ENCODE measurements around the gene PWWP2B. TPM values are rescaled to one million over a fixed set of nuclear protein-coding genes. Genes with fewer than 3 reads are reported as not detected.
"Not testable (repeated sequence)": the region's sequence is repeated elsewhere in the genome, so short reads cannot be mapped to it uniquely, and the experiment has no call there.

Gene PWWP2B
- total and polyA plus RNA-seq, 2 of the 4 experiments (the other 2 are of a cell fraction): 1.7 to 2.2 TPM

GRCh38 chr10:132435320-132435719, 38.3 kb downstream of the PWWP2B start:
- WGBS, 2 experiments (ENCODE audit: extremely low coverage in 2 of 2, insufficient read length in 1 of 2): no CpG with 5 or more reads among the region's 5 CpGs
- H3K27me3 ChIP-seq (ENCODE audit: control insufficient read depth, insufficient read depth, low read length); H4K5ac ChIP-seq (ENCODE audit: low read depth, low read length); H2BK120ac ChIP-seq (ENCODE audit: low read depth, low read length); H3K18ac ChIP-seq (ENCODE audit: low read depth, low read length); H3K4me3 ChIP-seq (ENCODE audit: insufficient read depth, low read depth, low read length); H4K20me1 ChIP-seq (ENCODE audit: insufficient read depth, low read length); H2BK20ac ChIP-seq (ENCODE audit: low read depth, low read length); H3K9ac ChIP-seq (ENCODE audit: low read depth, low read length); H4K8ac ChIP-seq (ENCODE audit: low read depth in 2 of 2, low read length in 2 of 2); H3K4me2 ChIP-seq (ENCODE audit: low read depth, low read length); H2BK5ac ChIP-seq (ENCODE audit: low read depth, low read length, poor library complexity, severe bottlenecking); ATAC-seq (ENCODE audit: low read depth); BruUV-seq (replicated peaks); DNase-seq; H2AFZ ChIP-seq (replicated peaks; ENCODE audit: low read length, poor library complexity); CTCF ChIA-PET; in situ Hi-C loops (cut with MboI; ENCODE audit: low sequenced_read_pairs); H3K4me1 ChIP-seq (ENCODE audit: control insufficient read depth, insufficient read depth, low read length); H2BK15ac ChIP-seq (ENCODE audit: low read depth, low read length); H3K56ac ChIP-seq (ENCODE audit: extremely low read depth, insufficient read depth, low read length); H3K4ac ChIP-seq (ENCODE audit: low read depth, low read length); dilution Hi-C loops (cut with HindIII; ENCODE audit: low sequenced_read_pairs, unreplicated experiment); H3K14ac ChIP-seq (replicated peaks; ENCODE audit: low read depth, low read length); H3K9me3 ChIP-seq (ENCODE audit: control insufficient read depth, insufficient read depth, low read length); H2AK9ac ChIP-seq (replicated peaks; ENCODE audit: low read depth, low read length, poor library complexity); H3K36me3 ChIP-seq (ENCODE audit: control insufficient read depth, insufficient read depth, low read length); POLR2A ChIA-PET (ENCODE audit: unreplicated experiment); intact Hi-C loops (cut with micrococcal nuclease); H3K9me1 ChIP-seq (ENCODE audit: insufficient read depth, low read length); H3K23ac ChIP-seq (ENCODE audit: low read depth, low read length); H2AK5ac ChIP-seq (ENCODE audit: low read depth, low read length); H3K79me1 ChIP-seq (ENCODE audit: low read depth in 1 of 2, low read length in 2 of 2); H4K91ac ChIP-seq (ENCODE audit: insufficient read depth, low read depth, low read length); H3K27ac ChIP-seq (ENCODE audit: insufficient read depth, low read length): not testable (repeated sequence)

GRCh38 chr10:132436096-132436495, 39.1 kb downstream of the PWWP2B start:
- CTCF ChIA-PET; H3K4ac ChIP-seq (ENCODE audit: low read depth, low read length); H3K14ac ChIP-seq (replicated peaks; ENCODE audit: low read depth, low read length); H2BK20ac ChIP-seq (ENCODE audit: low read depth, low read length); H3K18ac ChIP-seq (ENCODE audit: low read depth, low read length); dilution Hi-C loops (cut with HindIII; ENCODE audit: low sequenced_read_pairs, unreplicated experiment); H3K4me1 ChIP-seq (ENCODE audit: control insufficient read depth, insufficient read depth, low read length); H4K5ac ChIP-seq (ENCODE audit: low read depth, low read length); H3K79me1 ChIP-seq (ENCODE audit: low read depth in 1 of 2, low read length in 2 of 2); H3K9me3 ChIP-seq (ENCODE audit: control insufficient read depth, insufficient read depth, low read length); H4K8ac ChIP-seq (ENCODE audit: low read depth in 2 of 2, low read length in 2 of 2); H2BK15ac ChIP-seq (ENCODE audit: low read depth, low read length); POLR2A ChIA-PET (ENCODE audit: unreplicated experiment); H3K23ac ChIP-seq (ENCODE audit: low read depth, low read length); H3K4me2 ChIP-seq (ENCODE audit: low read depth, low read length); H2AFZ ChIP-seq (replicated peaks; ENCODE audit: low read length, poor library complexity); in situ Hi-C loops (cut with MboI; ENCODE audit: low sequenced_read_pairs); H3K36me3 ChIP-seq (ENCODE audit: control insufficient read depth, insufficient read depth, low read length); H4K20me1 ChIP-seq (ENCODE audit: insufficient read depth, low read length); H3K4me3 ChIP-seq (ENCODE audit: insufficient read depth, low read depth, low read length); intact Hi-C loops (cut with micrococcal nuclease); H2BK120ac ChIP-seq (ENCODE audit: low read depth, low read length); H2AK9ac ChIP-seq (replicated peaks; ENCODE audit: low read depth, low read length, poor library complexity); DNase-seq; H2AK5ac ChIP-seq (ENCODE audit: low read depth, low read length); H3K9ac ChIP-seq (ENCODE audit: low read depth, low read length); H4K91ac ChIP-seq (ENCODE audit: insufficient read depth, low read depth, low read length); BruUV-seq (replicated peaks); H3K27ac ChIP-seq (ENCODE audit: insufficient read depth, low read length); H2BK5ac ChIP-seq (ENCODE audit: low read depth, low read length, poor library complexity, severe bottlenecking); H3K9me1 ChIP-seq (ENCODE audit: insufficient read depth, low read length); H3K56ac ChIP-seq (ENCODE audit: extremely low read depth, insufficient read depth, low read length); H3K27me3 ChIP-seq (ENCODE audit: control insufficient read depth, insufficient read depth, low read length); ATAC-seq (ENCODE audit: low read depth): not testable (repeated sequence)
- 84% methylated on average over 2 of the region's 3 CpGs; no CpG with 5 or more reads in 1 of the 2 experiments for WGBS, 2 experiments (ENCODE audit: extremely low coverage in 2 of 2, insufficient read length in 1 of 2)

Data from IMR-90 (cell line).